Muscle of back (tissue), 11 donors: ENCODE results near the gene SOX11. TPM values are rescaled to one million over a fixed set of nuclear protein-coding genes. Genes with fewer than 3 reads are reported as not detected.

Experiments
- DNase-seq, 3 donors: peaks; one replicate each; pipeline versions ENCODE4 v3.0.0 to v3.0.0-alpha.2; 2013
- polyA plus RNA-seq, 10 donors: library from polyadenylated mRNA; unstranded; fragments of 120-200 nt; gene quantifications; one replicate each; pipeline ENCODE4 v1.2.1, GENCODE V29; 2013; ENCODE audit not compliant: insufficient read length in 10 of 10

The SOX11 gene
- polyA plus RNA-seq, 10 donors, result 19.2 to 35.4 (median 24.3) TPM

DNA sequence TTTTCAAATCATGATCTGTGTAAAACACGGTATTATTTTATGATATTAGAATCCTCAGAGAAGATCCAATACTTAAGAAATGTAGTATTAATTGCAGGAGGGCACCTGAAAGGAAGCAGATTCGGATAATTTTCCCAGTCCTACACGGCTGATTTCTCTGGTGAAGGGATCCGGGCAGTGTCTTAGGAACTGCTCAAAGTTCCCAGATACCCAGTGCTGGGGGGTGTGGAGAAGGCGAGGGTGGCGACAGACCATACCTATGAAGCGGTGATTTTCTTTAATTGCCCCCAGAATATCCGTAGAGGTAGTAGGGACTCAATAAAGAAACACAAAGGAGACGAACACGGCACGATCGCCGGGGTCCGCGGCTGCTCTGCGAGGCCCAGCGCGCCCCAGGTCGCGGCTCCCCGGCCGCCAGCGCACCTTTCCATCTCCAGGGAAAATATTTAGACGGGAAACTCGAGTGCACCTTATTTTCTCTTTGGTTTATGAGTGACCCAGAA is 1.4 kb upstream of the SOX11 start:
- DNase-seq, result peak in 1 of 3 donors; percentile 14

DNA sequence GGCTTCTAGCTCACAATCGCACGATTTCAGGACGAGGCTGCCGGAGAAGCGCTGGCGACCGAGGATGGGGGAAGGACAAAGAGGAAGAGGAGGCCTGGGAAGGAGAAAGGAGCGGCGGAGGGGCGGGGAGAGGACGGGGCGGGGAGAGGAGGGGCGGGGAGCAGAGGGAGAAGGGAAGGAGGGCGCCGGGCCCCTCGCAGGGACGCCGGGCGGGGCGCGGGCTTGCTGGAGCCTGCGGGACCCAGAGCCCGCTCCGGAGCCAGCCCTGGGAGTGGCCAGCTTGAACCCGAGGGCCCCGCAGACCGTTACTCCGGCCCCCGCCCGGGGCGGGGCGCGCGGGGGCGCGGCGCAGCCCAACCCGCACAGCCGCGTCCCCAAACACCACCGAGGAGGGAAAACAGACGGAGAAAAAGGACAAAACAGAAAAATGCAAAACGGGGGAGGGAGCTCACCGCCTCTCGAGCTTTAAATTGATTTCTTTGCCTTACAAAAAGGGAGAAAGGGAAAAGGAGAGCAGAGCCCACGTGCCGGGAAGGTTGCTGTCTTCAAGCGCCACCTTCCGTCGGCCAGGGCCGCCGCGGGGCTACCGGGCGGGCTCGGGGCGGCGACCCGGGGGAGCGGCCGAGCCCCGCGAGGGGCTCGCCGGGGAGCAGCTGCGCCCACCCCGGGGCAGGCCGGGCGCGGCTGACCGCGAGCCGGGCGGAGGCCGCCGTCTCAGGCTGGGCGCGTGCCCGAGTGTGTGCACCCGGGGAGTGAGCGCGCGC is 781 bp upstream of the SOX11 start:
- DNase-seq, result peak; percentile 76 to 89 (median 78)

DNA sequence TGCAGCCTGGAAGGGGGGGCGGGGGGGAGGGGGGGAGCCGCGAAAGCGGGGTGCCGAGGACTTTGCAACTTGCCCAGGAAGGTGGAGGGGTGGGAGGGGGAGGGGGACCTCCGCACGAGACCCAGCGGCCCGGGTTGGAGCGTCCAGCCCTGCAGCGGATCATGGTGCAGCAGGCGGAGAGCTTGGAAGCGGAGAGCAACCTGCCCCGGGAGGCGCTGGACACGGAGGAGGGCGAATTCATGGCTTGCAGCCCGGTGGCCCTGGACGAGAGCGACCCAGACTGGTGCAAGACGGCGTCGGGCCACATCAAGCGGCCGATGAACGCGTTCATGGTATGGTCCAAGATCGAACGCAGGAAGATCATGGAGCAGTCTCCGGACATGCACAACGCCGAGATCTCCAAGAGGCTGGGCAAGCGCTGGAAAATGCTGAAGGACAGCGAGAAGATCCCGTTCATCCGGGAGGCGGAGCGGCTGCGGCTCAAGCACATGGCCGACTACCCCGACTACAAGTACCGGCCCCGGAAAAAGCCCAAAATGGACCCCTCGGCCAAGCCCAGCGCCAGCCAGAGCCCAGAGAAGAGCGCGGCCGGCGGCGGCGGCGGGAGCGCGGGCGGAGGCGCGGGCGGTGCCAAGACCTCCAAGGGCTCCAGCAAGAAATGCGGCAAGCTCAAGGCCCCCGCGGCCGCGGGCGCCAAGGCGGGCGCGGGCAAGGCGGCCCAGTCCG is 540 bp downstream of the SOX11 start:
- DNase-seq, result peak; percentile 43 to 90 (median 59)

DNA sequence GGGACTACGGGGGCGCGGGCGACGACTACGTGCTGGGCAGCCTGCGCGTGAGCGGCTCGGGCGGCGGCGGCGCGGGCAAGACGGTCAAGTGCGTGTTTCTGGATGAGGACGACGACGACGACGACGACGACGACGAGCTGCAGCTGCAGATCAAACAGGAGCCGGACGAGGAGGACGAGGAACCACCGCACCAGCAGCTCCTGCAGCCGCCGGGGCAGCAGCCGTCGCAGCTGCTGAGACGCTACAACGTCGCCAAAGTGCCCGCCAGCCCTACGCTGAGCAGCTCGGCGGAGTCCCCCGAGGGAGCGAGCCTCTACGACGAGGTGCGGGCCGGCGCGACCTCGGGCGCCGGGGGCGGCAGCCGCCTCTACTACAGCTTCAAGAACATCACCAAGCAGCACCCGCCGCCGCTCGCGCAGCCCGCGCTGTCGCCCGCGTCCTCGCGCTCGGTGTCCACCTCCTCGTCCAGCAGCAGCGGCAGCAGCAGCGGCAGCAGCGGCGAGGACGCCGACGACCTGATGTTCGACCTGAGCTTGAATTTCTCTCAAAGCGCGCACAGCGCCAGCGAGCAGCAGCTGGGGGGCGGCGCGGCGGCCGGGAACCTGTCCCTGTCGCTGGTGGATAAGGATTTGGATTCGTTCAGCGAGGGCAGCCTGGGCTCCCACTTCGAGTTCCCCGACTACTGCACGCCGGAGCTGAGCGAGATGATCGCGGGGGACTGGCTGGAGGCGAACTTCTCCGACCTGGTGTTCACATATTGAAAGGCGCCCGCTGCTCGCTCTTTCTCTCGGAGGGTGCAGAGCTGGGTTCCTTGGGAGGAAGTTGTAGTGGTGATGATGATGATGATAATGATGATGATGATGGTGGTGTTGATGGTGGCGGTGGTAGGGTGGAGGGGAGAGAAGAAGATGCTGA is 1.4 kb downstream of the SOX11 start:
- peak in 2 of 3 donors; percentile 47 to 87 for DNase-seq

DNA sequence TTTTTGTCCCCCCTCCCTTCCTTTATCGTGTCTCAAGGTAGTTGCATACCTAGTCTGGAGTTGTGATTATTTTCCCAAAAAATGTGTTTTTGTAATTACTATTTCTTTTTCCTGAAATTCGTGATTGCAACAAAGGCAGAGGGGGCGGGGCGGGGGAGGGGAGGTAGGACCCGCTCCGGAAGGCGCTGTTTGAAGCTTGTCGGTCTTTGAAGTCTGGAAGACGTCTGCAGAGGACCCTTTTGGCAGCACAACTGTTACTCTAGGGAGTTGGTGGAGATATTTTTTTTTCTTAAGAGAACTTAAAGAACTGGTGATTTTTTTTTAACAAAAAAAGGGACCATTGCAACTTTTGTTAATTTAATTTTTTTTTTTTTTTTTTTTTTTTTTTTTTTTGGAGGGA is 2.1 kb downstream of the SOX11 start:
- DNase-seq, result peak; percentile 33 to 68 (median 44)

DNA sequence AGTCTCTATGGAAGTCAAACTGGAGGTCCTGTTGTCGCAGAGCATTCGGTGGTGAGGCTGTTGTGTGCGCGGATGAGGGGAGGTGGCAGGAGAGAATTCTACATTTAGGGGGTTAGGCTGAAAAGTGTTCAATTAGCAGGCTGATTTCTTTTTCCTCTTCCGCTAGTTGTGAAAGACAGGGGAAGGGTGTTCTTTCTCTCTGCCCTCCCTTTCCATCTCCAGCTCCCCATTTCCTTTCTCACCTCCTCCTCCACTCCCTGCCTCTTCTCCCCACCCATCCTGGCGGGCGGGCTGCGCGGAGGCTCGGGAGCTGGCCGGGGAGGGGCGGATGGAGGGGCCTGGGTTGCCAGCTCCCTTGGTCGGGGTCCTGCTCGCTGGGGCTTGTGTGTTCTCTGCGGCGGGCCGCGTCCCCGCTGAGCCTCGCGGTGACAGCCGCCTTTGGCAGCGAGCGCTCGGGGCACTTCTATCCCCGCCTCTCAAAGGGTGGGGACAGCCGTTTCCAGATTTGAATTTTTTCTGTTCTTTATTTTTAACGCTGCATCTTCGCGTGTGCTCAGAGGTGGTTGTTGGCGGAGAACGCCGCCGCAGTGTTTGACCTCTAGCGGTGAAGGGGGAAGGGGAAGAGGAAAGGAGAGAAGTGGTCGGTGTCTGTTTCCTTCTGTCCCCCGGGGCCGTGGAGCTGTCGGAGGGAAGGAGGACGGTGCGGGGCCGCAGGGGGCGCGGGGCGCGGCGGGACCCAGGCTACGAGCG is 3.6 kb downstream of the SOX11 start:
- DNase-seq, result peak; percentile 48 to 87 (median 50)

DNA sequence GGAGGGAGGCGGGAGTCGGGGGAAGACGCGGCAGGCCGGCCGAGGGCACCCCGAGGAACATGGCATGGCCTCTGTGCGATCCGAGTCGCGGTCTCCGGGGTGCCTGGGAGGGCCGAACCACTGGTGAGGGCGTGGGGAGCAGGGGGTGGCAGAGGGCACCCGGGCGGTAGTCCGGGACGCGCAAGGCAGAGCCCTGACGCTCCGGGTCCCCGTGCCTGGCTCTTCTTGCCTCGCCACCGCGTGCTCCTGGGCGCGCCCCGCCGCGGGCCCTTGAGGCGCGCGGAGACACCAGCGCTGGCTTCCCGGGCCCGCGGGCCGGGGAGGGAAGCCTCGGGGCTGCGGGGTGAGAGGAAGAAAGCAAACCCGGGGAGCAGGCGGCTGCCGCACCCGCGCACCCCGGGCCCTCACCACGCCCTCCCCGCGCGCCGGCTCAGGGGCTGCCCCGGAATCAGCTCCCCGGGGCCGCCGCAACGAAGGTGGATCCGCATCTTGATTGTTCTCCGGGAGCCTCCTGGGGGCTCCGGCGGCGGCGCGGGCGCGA is 4.3 kb downstream of the SOX11 start:
- DNase-seq, result peak in 1 of 3 donors; percentile 37

DNA sequence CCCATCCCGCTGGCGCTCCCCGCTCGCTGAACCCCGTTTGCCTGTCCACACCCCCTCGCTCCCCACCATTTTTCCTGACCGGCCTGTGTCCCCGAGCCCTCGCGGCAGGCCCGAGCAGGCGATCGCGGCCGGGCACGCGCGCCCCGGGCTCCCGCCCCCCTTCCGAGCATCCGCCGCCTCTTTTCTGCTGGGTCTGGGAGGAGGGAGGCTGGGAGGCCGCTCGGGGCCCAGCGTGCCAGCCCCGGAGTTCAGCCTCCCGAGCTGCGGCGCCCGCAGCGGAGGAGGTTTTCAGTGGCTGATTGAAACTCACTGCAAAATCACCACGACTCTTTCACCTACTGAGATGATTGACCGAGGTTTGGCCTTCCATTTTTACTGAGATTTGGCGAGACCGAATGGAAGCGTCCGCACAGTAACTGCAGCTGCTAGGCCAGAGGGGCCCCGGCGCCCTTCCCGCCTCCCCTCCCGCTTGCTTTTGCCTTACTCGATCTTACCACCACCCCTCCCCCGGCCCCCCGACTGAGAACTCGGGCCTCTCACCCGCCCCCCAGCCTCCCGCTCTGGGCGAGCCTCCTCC is 4.8 kb downstream of the SOX11 start:
- DNase-seq, result peak; percentile 52 to 93 (median 76)

DNA sequence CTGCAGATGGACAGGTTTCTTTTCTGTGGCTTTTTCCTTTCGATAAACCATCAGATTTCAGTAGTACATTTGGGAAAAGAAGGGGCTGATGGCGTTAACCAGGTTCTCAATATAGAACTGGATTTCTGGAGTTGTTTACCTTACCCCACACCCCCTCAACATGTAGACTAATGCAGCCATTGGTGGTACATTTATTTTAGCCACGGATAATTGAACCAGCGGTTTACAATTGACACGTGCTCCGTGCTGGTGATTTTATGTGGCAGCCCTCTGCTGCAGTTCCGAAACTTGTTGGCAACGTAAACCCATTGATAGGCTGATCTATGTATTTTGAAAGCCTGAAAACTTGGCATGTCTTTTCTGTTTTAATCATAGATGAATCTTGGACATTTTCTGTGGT is 5.4 kb downstream of the SOX11 start:
- DNase-seq, result no peak

DNA sequence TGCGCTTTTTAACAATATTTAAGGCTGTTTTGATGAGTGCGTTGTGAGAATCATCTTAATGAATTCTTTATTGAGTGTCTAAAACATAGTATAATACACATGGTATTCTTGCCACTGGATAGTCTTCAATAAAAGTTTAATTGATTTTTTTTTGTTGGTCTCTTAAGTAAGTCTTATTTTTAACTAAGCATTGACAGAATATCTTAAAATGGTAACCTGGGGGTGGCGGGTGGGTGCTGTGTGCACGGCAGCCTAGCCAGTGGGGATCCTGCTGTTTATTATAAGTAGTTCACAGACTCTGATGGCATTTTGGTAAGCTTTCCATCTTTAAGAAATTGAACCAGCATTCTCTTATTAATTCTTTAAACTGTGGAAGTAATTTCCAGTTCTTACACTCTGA is 6.0 kb downstream of the SOX11 start:
- DNase-seq, result no peak

DNA sequence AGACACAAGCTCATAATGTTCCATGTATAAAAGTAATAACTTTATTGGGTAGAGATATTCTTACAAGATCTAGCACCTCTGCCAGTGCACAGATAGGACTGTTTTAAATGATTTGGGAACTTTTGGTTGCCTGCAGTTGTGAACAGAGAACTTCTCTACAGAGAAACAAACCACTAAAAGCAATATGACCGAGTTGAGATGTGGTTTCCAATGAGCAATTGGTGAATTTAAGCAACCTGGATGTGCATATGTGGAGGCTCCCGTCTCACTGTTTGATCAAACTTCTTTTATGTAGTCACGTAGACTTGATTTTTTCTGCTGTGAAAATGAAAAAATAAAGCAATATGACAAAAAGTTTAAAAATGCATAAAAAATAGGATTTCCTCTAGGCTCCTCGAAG is 7.8 kb downstream of the SOX11 start:
- no peak for DNase-seq

DNA sequence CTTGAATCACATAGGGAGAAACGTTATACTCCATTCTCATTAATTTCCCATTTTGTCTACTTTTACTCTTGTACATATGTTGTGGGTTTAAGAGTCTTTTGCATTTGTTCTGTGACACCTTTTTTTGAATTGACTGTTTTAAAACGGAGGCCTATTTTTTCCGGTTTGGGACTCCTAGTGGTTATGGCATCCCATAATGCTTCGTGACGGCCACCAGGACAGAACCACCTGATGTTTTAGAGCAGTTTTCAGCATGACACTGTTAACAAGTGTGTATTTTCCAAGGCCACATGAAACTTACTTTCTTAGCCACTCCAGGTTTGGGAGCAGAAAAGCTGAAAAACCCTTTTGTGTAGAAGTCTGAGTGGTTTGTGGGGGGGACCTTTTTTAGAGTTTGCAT is 8.4 kb downstream of the SOX11 start:
- no peak for DNase-seq

DNA sequence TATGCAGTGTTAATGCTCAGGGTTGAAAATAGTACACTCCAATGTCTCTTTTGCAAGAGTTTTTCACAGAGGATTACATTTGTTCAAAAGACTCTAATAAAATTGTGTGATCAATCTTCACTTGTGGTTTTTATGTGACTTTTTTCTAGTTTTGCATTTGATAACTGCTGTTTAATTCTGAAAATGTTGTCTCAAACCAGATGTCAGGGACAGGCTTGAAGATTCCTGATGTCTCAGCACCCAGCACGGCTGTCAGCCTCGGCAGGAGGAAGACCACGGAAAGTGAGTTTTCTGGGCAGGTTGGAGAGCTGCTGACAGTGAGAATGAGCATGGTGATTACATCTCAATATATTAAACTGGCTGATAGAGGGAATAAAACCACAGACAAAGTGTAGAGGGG is 9.1 kb downstream of the SOX11 start:
- DNase-seq, result no peak

DNA sequence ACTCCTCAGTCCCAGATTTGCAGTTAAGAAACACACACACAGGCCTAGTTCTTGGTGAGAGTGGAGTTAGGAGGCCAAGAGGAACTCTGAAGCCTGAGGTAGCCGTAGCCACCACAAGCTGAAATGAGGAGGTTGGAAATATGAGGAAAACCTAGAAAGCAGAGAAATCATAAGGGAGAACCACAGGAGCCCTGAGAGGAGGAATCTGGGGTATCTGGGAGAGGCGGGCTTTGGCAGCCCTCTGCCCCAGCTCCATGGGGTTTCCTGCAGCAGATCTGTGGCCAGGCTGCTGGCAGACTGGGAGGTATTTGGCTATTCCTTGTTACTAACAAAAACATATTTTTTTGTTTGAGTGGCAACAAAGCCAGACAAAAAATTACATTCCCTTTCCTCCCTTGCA is 11.0 kb downstream of the SOX11 start:
- no peak for DNase-seq

DNA sequence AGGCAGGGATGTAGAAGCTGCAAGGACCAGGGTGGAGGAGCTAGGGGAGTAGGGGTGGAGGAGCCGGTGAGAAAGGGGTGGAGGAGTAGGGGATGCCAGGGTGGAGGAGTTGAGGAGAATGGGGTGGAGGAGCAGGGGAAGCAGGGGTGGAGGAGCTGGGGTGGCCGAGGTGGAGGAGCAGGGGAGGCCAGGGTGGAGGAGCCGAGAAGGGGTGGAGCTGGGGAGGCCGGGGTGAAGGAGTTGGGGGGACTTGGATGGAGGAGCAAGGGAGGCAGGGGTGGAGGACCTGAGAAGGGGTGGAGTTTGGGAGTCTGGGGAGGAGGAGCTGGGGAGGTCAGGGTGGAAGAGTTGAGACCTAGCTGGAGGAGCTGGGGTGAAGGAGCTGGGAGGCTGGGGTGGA is 13.3 kb downstream of the SOX11 start:
- DNase-seq, result no peak

DNA sequence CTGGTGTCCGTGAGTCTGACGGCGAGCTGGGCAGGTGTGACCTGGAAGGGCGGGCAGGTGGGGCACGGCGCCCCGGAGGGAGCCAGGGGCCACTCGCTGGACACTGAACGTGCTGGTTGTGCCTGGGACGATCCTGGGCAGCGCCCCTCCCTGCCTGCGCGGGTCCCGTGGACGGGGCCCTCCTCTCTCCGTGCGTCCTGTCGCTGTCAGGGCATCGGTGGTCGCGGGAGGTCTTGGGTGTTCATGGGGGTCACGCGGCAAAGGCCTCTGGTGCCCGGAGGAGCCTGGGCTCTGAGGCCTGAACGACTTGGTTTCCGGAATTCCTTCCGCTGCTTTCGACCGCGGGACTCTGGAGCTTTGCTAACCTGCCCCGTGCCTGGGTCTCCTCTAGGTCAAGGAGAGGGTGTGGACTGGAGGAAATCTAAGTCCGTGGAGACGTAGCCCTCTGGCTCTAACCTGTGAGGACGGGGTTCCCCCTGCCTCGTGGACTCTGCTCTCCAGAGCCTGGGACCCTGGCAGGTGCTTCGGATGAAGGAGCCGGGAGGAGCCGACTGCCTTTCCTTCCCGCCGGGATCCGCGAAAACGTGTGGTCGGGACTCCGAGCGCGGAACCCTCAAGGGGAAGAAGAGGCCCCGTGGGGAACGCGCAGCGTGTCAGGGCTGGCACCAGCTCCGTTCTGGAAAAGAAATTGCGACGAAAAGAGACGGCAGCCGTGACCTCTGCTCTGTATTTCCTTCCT is 14.7 kb downstream of the SOX11 start:
- DNase-seq, result no peak

DNA sequence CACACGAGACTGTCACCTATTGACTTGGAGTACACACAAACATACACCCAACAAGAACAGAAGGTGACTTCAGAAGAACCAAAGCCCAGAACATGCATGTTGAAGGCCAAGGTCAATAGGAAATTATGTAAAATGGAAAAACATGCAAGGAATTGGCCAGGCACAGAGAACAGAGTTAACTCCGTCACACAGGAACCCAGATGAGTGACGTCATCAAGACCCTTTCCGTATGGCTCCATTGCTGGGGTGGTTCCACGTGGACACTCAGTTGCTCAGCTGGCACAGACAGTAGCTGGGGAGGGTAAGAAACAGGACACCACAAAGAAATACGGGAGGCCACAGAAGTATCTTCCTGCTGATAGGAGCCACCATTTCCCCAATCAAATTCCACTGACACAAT is 18.4 kb downstream of the SOX11 start:
- no peak for DNase-seq

DNA sequence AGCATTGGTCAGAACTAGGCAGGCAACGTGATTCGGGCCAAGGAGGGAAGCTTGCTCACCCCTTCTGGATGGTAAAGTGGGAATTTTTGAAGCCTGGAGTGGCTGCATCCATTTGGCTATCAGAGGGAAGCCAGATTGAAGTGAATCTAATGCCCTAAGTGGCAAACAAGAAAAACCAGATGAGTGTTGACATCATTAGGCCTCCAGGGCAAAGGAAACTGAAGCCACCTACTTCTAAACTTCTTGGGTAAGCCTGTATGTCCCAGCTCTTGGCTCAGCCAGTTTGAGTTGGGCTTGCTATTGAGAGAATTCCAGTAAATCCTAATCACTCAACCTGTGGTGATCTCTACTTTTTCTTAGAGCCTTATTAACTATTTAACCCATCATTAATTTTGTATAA is 20.9 kb downstream of the SOX11 start:
- DNase-seq, result no peak

DNA sequence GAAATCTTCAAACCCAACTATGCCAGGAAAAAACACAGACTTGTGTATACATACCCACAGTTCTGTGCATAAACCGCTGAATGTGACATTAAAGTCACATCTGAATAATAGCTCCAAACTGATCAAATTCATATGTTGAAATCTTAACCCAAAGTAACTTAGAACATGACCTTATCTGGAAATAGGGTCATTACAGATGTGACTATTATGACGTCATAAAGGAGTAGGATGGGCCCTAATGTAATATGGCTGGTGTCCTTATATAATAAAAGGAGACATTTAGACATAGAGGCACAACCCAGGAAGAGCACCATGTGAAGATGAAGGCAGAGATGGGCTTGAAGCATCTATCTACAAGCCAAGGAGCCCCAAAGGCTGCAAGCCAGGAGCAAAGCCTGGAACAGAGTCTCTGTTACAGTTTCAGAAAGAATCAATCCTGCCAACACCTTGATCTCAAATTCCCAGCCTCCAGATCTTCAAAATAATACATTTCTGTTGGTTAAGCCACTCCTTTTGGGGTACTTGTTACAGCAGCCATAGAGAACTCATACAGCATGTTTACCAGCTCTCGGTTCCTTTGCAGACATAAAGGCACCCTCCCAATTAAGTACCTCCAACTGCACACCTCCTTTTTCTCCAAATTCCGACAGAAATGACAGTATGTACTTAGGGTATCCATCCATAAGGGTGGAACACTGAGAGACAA is 27.6 kb downstream of the SOX11 start:
- DNase-seq, result no peak
